Hepatocyte (in vitro differentiated cells): ENCODE data around the gene MRNIP.

Source experiments
- EZH2 ChIP-seq: fragments of 200-600 bp; sonication (generic); IDR thresholded peaks from 2 replicates; pipeline ENCODE4 v1.6.1; 2016; ENCODE audit warnings: antibody characterized with exemption, mild to moderate bottlenecking, borderline replicate concordance
- EZH2phosphoT487 ChIP-seq: fragments of 200-600 bp; sonication (generic); IDR thresholded peaks from one replicate; pipeline ENCODE4 v1.6.1; 2018; ENCODE audit warnings: antibody characterized with exemption, mild to moderate bottlenecking, low read depth, moderate library complexity; ENCODE audit not compliant: unreplicated experiment, severe bottlenecking
- TF ChIP-seq, protein P1 (sequence below): fragments of 200-600 bp; sonication (generic); IDR thresholded peaks from 2 replicates; pipeline ENCODE4 v1.5.1; 2016; ENCODE audit warnings: antibody characterized with exemption, mild to moderate bottlenecking; ENCODE audit not compliant: poor library complexity

- TF ChIP-seq EZH2 (no peak), EZH2phosphoT487 (no peak)
- TF ChIP-seq, protein P1, sequence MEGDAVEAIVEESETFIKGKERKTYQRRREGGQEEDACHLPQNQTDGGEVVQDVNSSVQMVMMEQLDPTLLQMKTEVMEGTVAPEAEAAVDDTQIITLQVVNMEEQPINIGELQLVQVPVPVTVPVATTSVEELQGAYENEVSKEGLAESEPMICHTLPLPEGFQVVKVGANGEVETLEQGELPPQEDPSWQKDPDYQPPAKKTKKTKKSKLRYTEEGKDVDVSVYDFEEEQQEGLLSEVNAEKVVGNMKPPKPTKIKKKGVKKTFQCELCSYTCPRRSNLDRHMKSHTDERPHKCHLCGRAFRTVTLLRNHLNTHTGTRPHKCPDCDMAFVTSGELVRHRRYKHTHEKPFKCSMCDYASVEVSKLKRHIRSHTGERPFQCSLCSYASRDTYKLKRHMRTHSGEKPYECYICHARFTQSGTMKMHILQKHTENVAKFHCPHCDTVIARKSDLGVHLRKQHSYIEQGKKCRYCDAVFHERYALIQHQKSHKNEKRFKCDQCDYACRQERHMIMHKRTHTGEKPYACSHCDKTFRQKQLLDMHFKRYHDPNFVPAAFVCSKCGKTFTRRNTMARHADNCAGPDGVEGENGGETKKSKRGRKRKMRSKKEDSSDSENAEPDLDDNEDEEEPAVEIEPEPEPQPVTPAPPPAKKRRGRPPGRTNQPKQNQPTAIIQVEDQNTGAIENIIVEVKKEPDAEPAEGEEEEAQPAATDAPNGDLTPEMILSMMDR, result no peak
These were observed 59.6 kb downstream of the MRNIP start for GRCh38 chr5:179798771-179799643.
